Stimulated activated CD4-positive, alpha-beta T cell treated with anti-CD3 and anti-CD28 coated beads, Interleukin-1b, Interleukin-23, amount 100 ng/mL, for 4 hours (primary cell): Measurements from ENCODE around the gene CD47.

ENCODE experiments used
- DNase-seq, 2 donors: peaks; one replicate each; pipeline ENCODE4 v3.0.0-alpha.2; 2020; ENCODE audit warnings: low read depth in 2 of 2

The CD47 gene

GRCh38 chr3:108090701-108091497 lies at the start of gene CD47:
CD47 (minus strand) TSS chr3:108091031; CDS start chr3:108090908, 123 bp downstream.
- peak; percentile 95 to 96 for DNase-seq

- no peak for DNase-seq
Observed at GRCh38 chr3:108137460-108137814, 46.6 kb upstream of the CD47 start.

- DNase-seq, result no peak
Observed at GRCh38 chr3:108136561-108137459, 46.0 kb upstream of the CD47 start.

GRCh38 chr3:108134555-108134880 lies 43.7 kb upstream of the CD47 start:
- no peak for DNase-seq

- no peak for DNase-seq
Observed at GRCh38 chr3:108133858-108134554, 43.2 kb upstream of the CD47 start.

- no peak for DNase-seq
Observed at GRCh38 chr3:108133048-108133369, 42.2 kb upstream of the CD47 start.

- no peak for DNase-seq
Observed at GRCh38 chr3:108131475-108132134, 40.8 kb upstream of the CD47 start.

- DNase-seq, result no peak
Observed at GRCh38 chr3:108130701-108131474, 40.1 kb upstream of the CD47 start.

- DNase-seq, result no peak
Observed at GRCh38 chr3:108130236-108130635, 39.4 kb upstream of the CD47 start.

- peak in 1 of 2 donors; percentile 56 for DNase-seq
Observed at GRCh38 chr3:108127301-108127988, 36.6 kb upstream of the CD47 start.

GRCh38 chr3:108126348-108126747 lies 35.5 kb upstream of the CD47 start:
- DNase-seq, result no peak

GRCh38 chr3:108125550-108126071 lies 34.8 kb upstream of the CD47 start:
- DNase-seq, result peak; percentile 31 to 52

GRCh38 chr3:108125153-108125543 lies 34.3 kb upstream of the CD47 start:
- no peak for DNase-seq

GRCh38 chr3:108124337-108125152 lies 33.7 kb upstream of the CD47 start:
- DNase-seq, result peak; percentile 46 to 75

- no peak for DNase-seq
Observed at GRCh38 chr3:108123326-108123725, 32.5 kb upstream of the CD47 start.

- DNase-seq, result no peak
Observed at GRCh38 chr3:108122276-108122675, 31.4 kb upstream of the CD47 start.

GRCh38 chr3:108119398-108120104 lies 28.7 kb upstream of the CD47 start:
- no peak for DNase-seq

- DNase-seq, result no peak
Observed at GRCh38 chr3:108118038-108118768, 27.4 kb upstream of the CD47 start.
